Activated effector memory CD4-positive, alpha-beta T cell treated with Interleukin-2 at 50 U/mL for 16 hours (primary cell): ENCODE results near the gene TTLL12.

Experiments
- DNase-seq: peaks from one replicate; pipeline ENCODE4 v3.0.0-alpha.2; 2020

Gene TTLL12

DNA sequence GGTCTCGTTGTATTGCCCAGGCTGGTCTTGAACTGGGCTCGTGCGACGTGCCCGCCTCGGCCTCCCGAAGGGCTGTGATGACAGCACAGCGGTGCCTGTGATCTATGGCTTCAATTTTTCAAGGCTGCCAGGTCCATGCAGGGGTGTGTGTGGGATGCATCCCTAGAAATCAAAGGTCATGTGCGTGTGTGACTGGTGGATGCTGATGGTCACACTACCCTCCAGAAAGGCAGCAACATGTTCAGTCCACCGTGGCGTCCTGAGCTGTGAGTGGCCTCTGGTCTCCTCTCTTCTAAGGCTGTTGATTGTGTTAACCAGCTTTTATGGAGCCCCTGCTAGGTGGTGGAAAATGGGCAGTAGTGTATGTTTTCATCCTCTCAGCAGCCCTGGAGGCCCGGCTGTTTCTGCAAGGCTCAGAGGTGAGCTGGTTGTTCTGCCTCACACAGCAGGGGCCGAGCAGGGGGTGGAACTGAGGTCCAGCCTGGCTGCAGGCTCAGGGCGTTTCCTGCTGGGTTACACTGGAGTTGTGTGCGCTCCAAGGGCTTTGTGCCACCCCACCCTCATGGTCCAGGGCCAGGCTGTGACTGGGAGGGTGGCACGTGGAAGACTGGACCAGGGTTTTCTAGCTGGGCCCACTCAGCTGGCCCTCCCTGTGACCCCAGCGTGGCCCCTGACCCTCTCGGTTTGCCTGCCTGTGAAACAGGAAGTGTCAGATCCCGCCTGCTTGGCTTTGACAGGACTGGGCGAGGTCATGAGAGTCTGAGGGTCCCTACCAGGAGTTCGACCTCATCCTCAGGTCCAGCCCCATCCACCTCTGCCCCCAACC is 68.7 kb downstream of the TTLL12 start:
- DNase-seq, result no peak

DNA sequence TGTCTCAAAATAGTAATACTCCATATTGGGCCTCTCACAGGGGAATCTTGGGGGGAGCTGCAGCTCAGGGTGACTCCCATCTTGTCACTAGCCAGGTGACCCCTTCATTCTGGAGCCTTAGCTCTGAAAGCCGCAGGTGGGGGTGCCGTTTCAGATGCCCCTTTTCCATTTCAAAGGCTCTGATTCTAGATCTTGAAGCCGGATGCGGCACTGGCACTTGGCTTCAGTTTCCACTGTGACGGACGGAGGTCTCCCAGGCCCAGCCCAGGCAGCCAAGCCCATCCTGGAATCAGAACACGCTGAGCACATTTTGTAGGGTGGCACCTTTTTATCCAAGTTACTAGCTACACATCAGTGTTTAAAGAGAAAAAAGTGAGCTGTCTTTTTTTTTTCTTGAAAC is 70.0 kb downstream of the TTLL12 start:
- DNase-seq, result no peak
